CD4-positive, alpha-beta T cell treated with Interleukin-17A for 4 hours (primary cell): ENCODE data around the gene PRND.
"Not testable (repeated sequence)": the region's sequence is repeated elsewhere in the genome, so short reads cannot be mapped to it uniquely, and the experiment has no call there.

Experiments used
- DNase-seq: peaks from one replicate; pipeline ENCODE4 v3.0.0-alpha.2; 2020; ENCODE audit warnings: mixed read lengths

PRND gene, protein sequence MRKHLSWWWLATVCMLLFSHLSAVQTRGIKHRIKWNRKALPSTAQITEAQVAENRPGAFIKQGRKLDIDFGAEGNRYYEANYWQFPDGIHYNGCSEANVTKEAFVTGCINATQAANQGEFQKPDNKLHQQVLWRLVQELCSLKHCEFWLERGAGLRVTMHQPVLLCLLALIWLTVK

GRCh38 chr20:4721719-4722118, at the start of gene PRND:
PRND (plus strand) TSS chr20:4721909; CDS start chr20:4724552, 2,643 bp downstream.
- DNase-seq = no peak

DNA sequence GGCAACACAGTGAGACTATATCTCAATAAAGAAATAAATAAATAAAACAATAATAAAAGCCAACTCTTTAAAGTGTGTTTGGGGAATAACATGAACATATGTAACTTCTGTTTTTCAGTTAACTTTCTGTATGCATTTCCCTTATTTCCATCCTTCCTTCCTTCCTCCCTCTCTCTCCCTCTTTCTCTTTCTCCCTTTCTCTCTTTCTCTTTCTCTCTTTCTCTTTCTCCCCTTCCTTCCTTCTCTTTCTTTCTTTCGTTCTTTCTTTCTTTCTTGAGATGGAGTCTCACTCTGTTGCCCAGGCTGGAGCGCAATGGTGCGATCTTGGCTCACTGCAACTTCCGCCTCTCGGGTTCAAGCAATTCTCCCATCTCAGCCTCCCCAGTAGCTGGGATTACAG, 48.8 kb upstream of the PRND start:
- DNase-seq = no peak

- no peak for DNase-seq
These were observed 48.2 kb upstream of the PRND start for GRCh38 chr20:4673371-4674001.

DNA sequence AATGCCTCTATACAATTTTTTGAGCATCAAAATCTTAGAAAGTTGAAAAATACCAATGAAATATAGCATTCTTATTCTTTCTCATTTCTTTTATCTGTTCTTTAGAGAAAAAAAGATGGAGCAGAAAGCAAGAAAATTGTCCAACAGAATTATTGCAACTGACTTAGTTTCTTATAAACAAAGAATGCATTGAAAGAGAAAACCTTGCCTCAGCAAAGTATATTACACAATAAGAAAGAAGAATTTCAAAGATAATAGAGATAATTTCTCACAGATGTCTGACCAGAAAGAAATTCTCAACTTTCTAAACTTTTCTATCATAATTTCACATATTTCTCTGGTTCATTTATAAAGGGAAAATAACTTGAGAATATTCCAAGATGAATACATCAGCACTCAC, 47.0 kb upstream of the PRND start:
- DNase-seq = no peak

DNA sequence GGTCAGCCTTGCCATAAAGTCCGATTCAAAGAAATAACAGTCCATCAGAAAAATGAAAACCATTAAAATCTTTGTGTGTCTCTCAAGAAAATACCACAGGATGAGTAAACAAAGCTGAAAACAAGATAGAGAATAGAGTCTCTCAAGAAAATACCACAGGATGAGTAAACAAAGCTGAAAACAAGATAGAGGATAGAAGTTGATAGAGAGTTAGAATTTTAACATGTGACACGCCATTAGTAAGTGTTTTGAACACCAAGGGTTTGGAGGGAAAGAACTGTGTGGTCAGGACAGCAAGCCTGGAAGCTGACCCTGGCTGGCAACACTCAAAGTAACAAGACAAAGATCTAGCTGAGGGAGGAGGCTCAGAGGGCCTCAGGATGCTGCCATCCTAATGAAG, 43.9 kb upstream of the PRND start:
- DNase-seq = no peak

DNA sequence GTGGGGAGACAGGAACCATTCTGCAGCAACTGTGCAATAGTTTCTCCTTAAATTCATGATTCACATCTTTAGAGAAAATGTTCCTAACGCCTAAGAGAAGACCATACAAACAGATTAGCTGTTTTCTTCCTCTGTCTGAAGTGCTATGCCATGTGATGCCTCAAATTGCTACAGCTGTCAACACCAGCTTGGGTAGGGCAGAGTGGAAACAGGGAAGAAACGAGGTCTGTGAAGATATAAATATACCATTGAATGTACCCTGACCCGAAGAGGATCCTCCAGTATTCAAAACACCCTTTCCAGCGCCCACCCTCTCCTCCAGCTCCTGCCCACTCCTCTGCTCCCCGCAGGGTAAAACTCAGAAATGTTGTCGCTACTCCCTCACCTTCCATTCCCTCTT, 40.3 kb upstream of the PRND start:
- no peak for DNase-seq

- no peak for DNase-seq
These were observed 39.7 kb upstream of the PRND start for GRCh38 chr20:4681991-4682401.

- no peak for DNase-seq
These were observed 39.0 kb upstream of the PRND start for GRCh38 chr20:4682682-4683081.

DNA sequence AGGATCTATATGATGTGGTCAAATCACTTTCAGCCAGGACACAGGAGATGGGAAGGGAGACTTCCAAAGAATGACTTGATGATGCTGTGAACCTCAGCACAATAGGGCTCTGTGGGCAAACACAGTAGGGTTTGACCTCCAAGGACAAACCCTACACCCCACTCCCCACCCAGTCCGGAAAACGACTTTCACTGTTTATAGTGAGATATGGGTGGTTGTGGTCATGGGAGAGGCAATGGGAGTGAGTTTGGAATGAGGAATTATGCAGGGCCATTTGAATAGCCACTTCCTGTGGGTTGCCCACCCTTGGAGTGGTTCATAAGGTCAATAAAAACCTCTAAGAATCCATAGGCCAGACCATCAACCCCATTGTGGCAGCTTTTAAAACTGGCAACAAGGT, 38.4 kb upstream of the PRND start:
- no peak for DNase-seq

DNA sequence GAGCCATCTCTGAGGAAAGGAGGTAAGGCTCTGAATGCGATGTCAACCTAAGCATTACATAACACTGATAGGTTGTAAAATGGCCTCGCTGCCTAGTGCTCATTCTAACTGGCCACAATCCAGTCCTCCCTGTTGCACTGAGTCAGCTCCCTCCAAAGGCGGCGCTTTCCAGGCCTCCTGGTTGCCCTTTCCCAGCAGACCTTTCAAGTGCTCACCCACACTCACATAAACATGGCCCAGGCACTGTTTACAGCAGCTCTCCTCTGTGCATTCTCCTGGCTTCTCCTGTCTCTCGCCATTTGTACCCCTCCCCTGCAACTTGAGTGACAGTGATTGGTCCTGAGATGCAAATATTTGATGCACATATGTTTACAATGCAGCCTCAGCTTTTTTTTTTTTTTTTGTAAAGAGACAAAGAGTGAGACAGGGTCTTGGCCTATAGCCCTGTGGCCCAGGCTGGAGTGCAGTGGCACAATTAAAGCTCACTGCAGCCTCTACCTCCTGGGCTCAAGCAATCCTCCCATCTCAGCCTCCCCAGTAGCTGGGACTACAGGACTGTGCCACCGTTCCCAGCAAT, 36.8 kb upstream of the PRND start:
- no peak for DNase-seq

DNA sequence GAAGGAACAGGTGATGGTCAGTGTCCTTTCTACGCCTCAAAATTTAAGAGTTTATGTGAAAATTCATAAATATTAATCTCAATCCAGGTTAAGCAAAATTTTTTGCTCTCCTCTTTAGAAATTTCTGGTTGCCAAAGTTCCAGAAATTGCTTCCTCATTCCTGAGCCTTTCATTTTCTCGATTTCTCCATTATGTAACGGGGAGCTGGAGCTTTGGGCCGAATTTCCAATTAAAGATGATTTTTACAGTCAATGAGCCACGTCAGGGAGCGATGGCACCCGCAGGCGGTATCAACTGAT, 35.8 kb upstream of the PRND start:
- no peak for DNase-seq

GRCh38 chr20:4688305-4688704, 33.4 kb upstream of the PRND start:
- DNase-seq = no peak

GRCh38 chr20:4689220-4689619, 32.5 kb upstream of the PRND start:
- no peak for DNase-seq

- DNase-seq = no peak
These were observed 30.0 kb upstream of the PRND start for GRCh38 chr20:4691753-4692152.

- DNase-seq = no peak
These were observed 27.6 kb upstream of the PRND start for GRCh38 chr20:4694076-4694475.

GRCh38 chr20:4697189-4697830, 24.4 kb upstream of the PRND start:
- no peak for DNase-seq

- no peak for DNase-seq
These were observed 23.9 kb upstream of the PRND start for GRCh38 chr20:4697831-4698221.

- DNase-seq = no peak
These were observed 22.5 kb upstream of the PRND start for GRCh38 chr20:4699216-4699615.

GRCh38 chr20:4699957-4700356, 21.8 kb upstream of the PRND start:
- DNase-seq = no peak

DNA sequence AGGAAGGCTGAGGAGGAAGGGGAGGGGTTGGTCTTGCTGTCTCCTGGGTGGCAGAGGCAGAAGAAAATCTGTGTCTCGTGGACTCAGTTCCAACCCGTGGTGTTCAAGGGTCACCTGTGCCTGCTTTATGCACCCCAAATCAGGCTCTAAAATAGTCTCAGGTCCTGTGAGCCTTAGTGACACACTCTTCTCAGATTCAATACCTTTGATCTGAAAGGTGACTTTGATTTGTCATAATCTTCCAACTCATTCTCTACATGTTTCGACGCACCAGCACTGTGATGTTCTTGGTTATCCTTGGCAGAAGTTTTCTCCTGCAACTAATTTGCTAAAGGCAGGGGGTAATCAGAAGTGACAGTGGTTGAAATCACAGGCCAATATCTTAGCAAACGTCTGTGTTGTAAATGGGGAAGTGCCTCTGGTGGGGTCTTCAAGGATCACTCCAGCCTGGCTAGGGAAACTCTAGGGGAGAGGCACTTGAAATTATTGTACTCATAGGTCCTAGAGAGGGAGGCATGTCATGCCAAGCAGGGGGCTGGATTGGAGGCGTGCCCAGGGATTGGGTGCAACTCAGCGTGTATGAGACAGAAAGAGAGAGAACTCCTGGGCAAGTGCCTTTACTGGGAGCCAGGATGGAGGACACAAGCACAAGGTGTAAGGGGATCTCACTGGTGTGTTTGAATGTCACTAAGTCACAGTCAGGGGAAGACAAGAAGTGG, 19.0 kb upstream of the PRND start:
- no peak for DNase-seq

GRCh38 chr20:4703281-4703676, 18.4 kb upstream of the PRND start:
- no peak for DNase-seq

DNA sequence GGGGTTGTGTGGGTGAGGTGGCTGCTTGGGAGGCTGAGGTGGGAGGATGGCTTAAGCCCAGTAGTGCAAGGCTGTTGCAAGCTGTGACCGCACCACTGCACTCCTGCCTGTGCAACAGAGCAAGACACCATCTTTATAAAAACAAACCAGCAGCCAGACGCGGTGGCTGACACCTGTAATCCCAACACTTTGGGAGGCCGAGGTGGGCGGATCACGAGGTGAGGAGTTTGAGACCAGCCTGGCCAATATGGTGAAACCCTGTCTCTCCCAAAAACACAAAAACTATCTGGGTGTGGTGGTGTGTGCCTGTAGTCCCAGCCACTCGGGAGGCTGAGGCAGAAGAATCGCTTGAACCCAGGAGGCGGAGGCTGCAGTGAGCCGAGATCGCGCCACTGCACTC, 14.8 kb upstream of the PRND start:
- not testable (repeated sequence) for DNase-seq

- no peak for DNase-seq
These were observed 13.7 kb upstream of the PRND start for GRCh38 chr20:4708036-4708435.

GRCh38 chr20:4708856-4709255, 12.9 kb upstream of the PRND start:
- no peak for DNase-seq
